T47D (cell line): ENCODE measurements around the gene METTL8.
A peak's percentile ranks its signal among the peaks of the same experiment; 100 is the strongest.

ENCODE experiments used
- DNase-seq, 2 experiments: peaks; one replicate each; pipeline versions ENCODE4 v3.0.0 to v3.0.0-alpha.2; 2011 to 2012; ENCODE audit warnings: low read depth in 1 of 2, low spot score in 1 of 2
- JUND ChIP-seq: IDR thresholded peaks from 2 replicates; pipeline ENCODE4 v1.6.1; 2012; ENCODE audit warnings: low read depth
- in situ Hi-C: cut with HindIII; loops from 2 replicates; pipeline ENCODE4 v1.10.0; 2016; ENCODE audit warnings: low sequenced_read_pairs, low pct_unique_long_range_greater_than_20kb

The METTL8 gene

GRCh38 chr2:171345971-171346722, 87.6 kb downstream of the METTL8 start:
- no peak for TF ChIP-seq JUND
- DNase-seq: peak in 1 of 2 experiments; percentile 54
- in situ Hi-C loops: no loop called here

DNA sequence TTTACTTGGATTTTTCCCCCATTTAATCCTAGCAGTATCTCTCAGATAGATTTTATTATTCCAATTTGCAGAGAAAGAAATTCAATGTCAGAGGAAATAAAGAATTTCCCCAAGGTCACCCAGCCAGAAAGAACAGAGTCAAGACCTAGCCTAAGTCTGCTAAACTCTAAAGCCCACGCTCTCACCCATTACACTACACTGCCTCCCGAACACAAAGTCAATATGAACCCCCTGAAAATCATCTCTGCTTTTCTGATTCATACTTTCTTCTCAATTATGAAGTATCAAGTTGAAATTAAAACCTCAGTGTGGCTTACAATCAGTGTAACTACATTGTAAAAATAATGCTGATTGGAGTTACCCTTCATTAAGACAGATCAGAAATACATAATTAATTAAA, 89.6 kb downstream of the METTL8 start:
- in situ Hi-C loops: no loop called here
- no peak for DNase-seq

GRCh38 chr2:171342067-171342413, 91.8 kb downstream of the METTL8 start:
- DNase-seq: no peak
- no peak for TF ChIP-seq JUND
- in situ Hi-C loops: no loop called here

More for the DNA sequence above, 89.6 kb downstream of the METTL8 start:
- no peak for TF ChIP-seq JUND

DNA sequence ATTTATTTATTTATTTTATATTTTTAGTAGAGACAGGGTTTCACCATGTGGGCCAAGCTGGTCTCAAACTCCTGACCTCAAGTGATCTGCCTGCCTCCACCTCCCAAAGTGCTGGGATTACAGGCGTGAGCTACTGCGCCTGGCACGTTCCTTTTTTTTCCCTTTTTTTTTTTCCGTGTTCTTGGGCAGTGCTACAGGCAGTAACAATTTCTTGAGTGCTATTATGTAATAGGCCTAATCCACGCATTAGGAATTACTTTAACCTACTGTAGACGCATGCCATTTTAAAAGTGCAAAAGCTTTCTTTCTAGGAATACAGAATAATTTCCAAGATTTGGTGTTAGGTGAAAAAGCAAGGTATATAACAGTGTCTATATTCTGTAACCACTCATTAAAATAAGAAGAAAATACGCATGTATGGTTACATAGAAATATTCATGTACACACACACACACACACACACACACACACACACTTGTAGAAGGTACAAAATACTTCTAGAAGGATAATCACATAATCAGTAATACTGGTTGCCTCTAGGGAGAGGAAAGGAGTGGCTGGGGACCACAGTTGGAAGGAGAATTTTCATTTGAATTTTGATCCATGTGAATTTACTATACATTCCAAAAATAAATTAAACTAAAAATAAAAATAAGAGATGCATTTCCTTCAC, 92.3 kb downstream of the METTL8 start:
- no peak for TF ChIP-seq JUND
- no peak for DNase-seq
- in situ Hi-C loops: no loop called here

- no peak for TF ChIP-seq JUND
- in situ Hi-C loops: no loop called here
- DNase-seq: no peak
These were observed 98.8 kb downstream of the METTL8 start for GRCh38 chr2:171334946-171335345.

DNA sequence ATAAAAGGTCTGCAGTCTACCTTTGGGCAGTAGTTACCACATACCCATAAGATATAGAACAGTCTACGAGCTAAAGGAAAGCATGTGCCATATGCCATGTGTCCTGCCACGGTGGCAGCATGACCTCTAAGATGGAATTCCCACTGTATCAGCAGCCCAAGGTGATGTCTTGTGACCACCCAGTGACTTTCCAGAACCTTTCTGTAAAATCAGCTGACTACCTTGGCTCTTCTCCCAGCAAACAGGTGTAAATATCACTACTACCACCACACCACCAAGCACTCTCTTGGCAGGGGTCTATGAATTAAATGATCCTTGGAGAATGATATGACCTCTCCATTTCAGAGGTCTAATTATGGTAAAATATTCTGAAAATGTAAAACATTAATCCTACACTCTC, 99.6 kb downstream of the METTL8 start:
- no peak for DNase-seq
- in situ Hi-C loops: no loop called here
- TF ChIP-seq JUND: no peak

GRCh38 chr2:171330155-171330956, 103.4 kb downstream of the METTL8 start:
- DNase-seq: no peak
- in situ Hi-C loops: no loop called here
- no peak for TF ChIP-seq JUND

- TF ChIP-seq JUND: no peak
- in situ Hi-C loops: no loop called here
- peak in 1 of 2 experiments; percentile 14 for DNase-seq
These were observed 106.7 kb downstream of the METTL8 start for GRCh38 chr2:171327043-171327496.

DNA sequence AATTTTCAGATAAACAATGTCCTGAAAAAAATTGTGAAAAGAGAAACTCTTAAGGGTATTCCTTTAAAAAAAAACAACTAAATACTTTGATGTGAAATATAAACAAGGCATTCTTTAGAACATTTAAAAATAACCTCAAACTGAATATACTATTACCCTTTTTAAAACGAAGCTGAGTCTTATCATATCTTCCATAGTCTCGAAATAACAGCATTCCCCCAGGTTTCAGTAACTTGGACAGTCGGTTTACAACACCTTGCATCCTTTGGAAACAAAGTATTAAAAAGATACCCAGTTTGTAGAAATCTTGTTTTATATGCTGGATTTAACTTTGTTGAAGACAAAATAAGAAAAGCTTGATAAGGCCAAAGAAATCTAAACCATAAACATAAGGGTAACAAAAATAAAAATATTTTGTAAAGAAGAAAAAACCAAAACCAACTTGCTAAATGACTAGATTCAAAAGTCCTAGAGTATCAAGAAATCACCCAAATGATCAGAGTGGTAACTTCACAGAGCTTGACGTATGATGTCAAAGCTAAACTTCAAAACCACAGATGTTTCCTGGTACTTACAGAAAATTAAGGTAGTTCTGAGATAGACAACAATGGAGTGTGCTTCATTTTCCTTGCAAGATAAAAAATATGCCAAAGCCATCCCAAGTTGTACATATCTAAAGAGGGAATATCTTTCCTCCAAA, 107.8 kb downstream of the METTL8 start:
- DNase-seq: no peak
- in situ Hi-C loops: no loop called here
- no peak for TF ChIP-seq JUND

DNA sequence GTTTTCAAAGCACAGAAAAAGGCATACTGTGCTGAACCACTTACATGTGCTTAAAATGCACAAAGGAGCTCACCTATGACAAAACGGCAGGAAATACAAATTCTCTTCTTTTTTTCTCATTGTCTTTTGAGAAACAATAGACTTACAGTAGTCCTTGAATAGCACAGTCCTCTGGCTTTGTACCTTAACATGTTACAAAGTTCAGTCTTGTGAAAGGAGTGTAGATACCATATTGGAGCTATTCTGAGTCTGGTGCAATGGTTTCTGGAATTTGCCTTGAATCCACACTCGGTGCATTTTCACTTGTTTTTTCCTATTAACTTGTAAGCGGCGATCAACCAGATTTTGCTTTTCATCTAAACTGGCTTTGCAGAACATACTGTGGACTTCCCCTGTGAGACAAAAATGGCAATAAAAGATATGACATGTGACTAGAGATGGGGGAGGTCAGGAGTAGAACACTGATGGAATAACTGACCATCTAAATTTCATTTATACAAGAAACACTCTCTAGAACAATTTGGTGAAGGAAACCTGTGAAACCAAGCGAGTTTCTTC, 109.7 kb downstream of the METTL8 start:
- no peak for DNase-seq
- TF ChIP-seq JUND: no peak
- in situ Hi-C loops: no loop called here

DNA sequence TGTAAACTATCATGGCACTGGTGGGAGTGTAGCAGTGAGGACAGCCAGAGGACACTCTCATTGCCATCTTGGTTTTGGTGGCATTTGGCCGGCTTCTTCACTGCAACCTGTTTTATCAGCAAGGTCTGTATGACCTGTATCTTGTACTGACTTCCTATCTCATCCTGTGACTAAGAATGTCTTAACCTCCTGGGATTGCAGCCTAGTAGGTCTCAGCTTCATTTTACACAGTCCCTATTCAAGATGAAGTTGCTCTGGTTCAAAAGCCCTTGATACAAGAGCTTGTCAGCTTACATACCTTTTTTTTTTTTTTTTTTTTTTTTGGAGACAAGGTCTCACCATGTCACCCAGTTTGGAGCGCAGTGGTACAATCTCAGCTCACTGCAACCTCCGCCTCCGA, 110.9 kb downstream of the METTL8 start:
- in situ Hi-C loops: no loop called here
- DNase-seq: no peak
- no peak for TF ChIP-seq JUND

- no peak for DNase-seq
- no peak for TF ChIP-seq JUND
- in situ Hi-C loops: no loop called here
These were observed 113.1 kb downstream of the METTL8 start for GRCh38 chr2:171320731-171321130.
